Measurements from ENCODE around the gene POLR2E. TPM values are rescaled to one million over a fixed set of nuclear protein-coding genes. Genes with fewer than 3 reads are reported as not detected.
A peak's percentile ranks its signal among the peaks of the same experiment; 100 is the strongest.

Gene POLR2E
- total and polyA plus RNA-seq, 2 of the 13 experiments (the other 11 are each of a cell fraction or from before 2014, with no cell fraction given) = 140 to 272 TPM

DNA sequence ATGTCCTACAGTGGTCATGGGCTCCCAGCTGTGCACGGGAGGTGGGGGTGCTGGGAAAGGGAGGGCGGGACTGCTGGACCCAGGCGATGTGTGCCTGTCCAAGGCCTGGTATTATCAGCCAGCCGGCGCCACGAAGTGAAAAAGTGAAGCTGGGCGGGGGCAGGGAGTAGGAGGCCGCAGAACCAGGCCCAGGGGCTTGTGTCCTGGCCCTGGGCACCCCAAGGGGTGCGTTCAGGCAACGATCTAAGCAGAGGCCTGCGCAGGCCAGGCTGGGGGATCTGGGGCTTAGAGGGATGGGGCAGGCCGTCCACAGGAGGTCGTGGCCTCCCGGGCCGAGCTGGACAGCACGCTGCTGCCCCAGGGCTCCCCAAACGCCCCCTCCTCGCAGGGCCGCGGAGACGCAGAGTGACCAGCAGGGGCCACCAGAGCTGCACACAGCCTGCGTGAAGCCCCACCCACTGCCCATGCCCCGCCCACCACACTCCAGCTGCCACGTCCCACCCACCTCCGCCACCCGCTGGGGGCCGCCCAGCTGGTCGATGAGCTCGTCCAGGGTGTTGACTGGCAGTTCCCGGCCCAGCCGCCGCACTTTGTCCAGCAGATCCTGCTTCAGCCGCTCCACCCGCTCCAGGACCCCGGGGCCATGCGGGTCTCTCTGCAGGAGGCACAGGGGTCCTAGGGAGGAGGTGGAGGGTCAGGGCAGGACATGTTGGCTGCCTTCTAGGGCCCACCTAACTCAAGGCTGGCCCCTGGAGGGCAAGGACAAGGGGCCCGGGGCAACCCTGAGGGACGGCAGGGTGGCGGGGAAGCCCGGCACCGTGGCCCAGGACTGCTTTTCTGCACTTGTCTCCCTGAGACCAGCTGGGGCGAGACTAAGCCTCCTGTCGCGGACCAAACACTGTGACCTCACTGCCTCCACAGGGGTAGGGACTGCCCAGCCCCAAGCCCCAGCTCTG, 18.1 kb upstream of the POLR2E start (continued):
- TF ChIP-seq, protein P1, sequence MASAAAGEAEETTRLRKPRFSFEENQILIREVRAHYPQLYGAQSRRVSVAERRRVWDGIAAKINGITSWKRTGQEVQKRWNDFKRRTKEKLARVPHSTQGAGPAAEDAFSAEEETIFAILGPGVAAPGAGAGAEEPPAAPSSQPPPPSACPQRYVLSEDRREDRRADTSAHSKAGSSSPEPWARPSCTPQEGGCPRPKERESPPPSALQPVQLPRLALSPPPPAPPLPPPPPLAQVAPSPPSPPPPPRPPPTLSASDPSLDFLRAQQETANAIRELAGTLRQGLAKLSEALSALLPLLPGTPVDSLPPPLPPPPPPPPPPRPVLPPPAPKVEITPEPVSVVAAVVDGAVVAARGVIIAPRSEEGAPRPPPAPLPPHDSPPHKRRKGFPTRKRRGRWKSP (CRISPR knock-in tag; IDR thresholded peaks at IDR 0.05) = no peak
- TF ChIP-seq ZNF224 (CRISPR knock-in tag; IDR thresholded peaks at IDR 0.05) = no peak
- TF ChIP-seq, protein P2, sequence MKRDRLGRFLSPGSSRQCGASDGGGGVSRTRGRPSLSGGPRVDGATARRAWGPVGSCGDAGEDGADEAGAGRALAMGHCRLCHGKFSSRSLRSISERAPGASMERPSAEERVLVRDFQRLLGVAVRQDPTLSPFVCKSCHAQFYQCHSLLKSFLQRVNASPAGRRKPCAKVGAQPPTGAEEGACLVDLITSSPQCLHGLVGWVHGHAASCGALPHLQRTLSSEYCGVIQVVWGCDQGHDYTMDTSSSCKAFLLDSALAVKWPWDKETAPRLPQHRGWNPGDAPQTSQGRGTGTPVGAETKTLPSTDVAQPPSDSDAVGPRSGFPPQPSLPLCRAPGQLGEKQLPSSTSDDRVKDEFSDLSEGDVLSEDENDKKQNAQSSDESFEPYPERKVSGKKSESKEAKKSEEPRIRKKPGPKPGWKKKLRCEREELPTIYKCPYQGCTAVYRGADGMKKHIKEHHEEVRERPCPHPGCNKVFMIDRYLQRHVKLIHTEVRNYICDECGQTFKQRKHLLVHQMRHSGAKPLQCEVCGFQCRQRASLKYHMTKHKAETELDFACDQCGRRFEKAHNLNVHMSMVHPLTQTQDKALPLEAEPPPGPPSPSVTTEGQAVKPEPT (CRISPR knock-in tag; IDR thresholded peaks at IDR 0.05; ENCODE audit: low read depth) = no peak; the same call in 1 of the 2 replicates
- TF ChIP-seq AGO1 (IDR thresholded peaks at IDR 0.05; ENCODE audit: low read depth, low read length, poor library complexity, severe bottlenecking) = peak; percentile 51
- peak; percentile 79; the same call in 1 of the 2 replicates for TF ChIP-seq KLF9 (CRISPR knock-in tag; IDR thresholded peaks at IDR 0.05; ENCODE audit: low read depth)
- TF ChIP-seq, protein P3, sequence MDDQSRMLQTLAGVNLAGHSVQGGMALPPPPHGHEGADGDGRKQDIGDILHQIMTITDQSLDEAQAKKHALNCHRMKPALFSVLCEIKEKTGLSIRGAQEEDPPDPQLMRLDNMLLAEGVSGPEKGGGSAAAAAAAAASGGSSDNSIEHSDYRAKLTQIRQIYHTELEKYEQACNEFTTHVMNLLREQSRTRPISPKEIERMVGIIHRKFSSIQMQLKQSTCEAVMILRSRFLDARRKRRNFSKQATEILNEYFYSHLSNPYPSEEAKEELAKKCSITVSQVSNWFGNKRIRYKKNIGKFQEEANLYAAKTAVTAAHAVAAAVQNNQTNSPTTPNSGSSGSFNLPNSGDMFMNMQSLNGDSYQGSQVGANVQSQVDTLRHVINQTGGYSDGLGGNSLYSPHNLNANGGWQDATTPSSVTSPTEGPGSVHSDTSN (CRISPR knock-in tag; IDR thresholded peaks at IDR 0.05; ENCODE audit: borderline replicate concordance) = no peak
- TF ChIP-seq SNAPC2 (CRISPR knock-in tag; IDR thresholded peaks at IDR 0.05) = 0 out of 2 replicates have a peak, but pooled peaks have one; percentile 75
- TF ChIP-seq, protein P4, sequence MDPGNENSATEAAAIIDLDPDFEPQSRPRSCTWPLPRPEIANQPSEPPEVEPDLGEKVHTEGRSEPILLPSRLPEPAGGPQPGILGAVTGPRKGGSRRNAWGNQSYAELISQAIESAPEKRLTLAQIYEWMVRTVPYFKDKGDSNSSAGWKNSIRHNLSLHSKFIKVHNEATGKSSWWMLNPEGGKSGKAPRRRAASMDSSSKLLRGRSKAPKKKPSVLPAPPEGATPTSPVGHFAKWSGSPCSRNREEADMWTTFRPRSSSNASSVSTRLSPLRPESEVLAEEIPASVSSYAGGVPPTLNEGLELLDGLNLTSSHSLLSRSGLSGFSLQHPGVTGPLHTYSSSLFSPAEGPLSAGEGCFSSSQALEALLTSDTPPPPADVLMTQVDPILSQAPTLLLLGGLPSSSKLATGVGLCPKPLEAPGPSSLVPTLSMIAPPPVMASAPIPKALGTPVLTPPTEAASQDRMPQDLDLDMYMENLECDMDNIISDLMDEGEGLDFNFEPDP (CRISPR knock-in tag; conservative IDR thresholded peaks at IDR 0.05) = no peak
- TF ChIP-seq LCORL (IDR thresholded peaks at IDR 0.05) = no peak
- peak; percentile 95 for TF ChIP-seq LCORL (CRISPR knock-in tag; IDR thresholded peaks at IDR 0.05)
- TF ChIP-seq ZNF33A (CRISPR knock-in tag; IDR thresholded peaks at IDR 0.05; ENCODE audit: borderline replicate concordance) = no peak
- TF ChIP-seq GABPB1 (CRISPR knock-in tag; IDR thresholded peaks at IDR 0.05) = peak; percentile 77
- no peak for TF ChIP-seq ZFP82 (CRISPR knock-in tag; IDR thresholded peaks at IDR 0.05; ENCODE audit: borderline replicate concordance)
- no peak for TF ChIP-seq ZFP90 (CRISPR knock-in tag; IDR thresholded peaks at IDR 0.05; ENCODE audit: borderline replicate concordance)
- TF ChIP-seq, protein P5, sequence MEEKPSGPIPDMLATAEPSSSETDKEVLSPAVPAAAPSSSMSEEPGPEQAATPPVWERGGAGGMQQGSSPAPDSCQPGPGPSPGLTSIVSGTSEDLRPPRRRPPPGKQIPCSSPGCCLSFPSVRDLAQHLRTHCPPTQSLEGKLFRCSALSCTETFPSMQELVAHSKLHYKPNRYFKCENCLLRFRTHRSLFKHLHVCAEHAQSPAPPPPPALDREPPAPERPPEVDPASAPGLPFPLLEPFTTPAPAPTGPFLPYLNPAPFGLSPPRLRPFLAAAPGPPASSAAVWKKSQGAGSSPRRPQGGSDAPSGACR (CRISPR knock-in tag; IDR thresholded peaks at IDR 0.05) = peak; percentile 70
- no peak for TF ChIP-seq ZNF570 (CRISPR knock-in tag; IDR thresholded peaks at IDR 0.05; ENCODE audit: borderline replicate concordance)
- TF ChIP-seq ZNF709 (CRISPR knock-in tag; IDR thresholded peaks at IDR 0.05) = no peak
